Endothelial cell (in vitro differentiated cells): ENCODE data around the gene RCOR1. TPM values are rescaled to one million over a fixed set of nuclear protein-coding genes. Genes with fewer than 3 reads are reported as not detected.

Source experiments
- DNase-seq: peaks from one replicate; pipeline ENCODE4 v3.0.0; 2021; ENCODE audit warnings: low spot score
- H3K27ac Mint-ChIP-seq: one replicate; pipeline ENCODE4 v1.8.0; 2021; ENCODE audit warnings: mixed read lengths, inconsistent platforms; ENCODE audit not compliant: unreplicated experiment
- H3K27me3 Mint-ChIP-seq: one replicate; pipeline ENCODE4 v1.8.0; 2021; ENCODE audit warnings: mild to moderate bottlenecking, moderate library complexity, mixed read lengths, inconsistent platforms; ENCODE audit not compliant: unreplicated experiment
- H3K36me3 Mint-ChIP-seq: one replicate; pipeline ENCODE4 v1.8.0; 2021; ENCODE audit warnings: mild to moderate bottlenecking, low read depth, mixed read lengths, inconsistent platforms; ENCODE audit not compliant: unreplicated experiment
- H3K4me1 Mint-ChIP-seq: one replicate; pipeline ENCODE4 v1.8.0; 2021; ENCODE audit warnings: mild to moderate bottlenecking, mixed read lengths, inconsistent platforms; ENCODE audit not compliant: unreplicated experiment
- H3K4me3 Mint-ChIP-seq: one replicate; pipeline ENCODE4 v1.8.0; 2021; ENCODE audit warnings: mild to moderate bottlenecking, mixed read lengths, inconsistent platforms; ENCODE audit not compliant: unreplicated experiment
- H3K9me3 Mint-ChIP-seq: one replicate; pipeline ENCODE4 v1.8.0; 2021; ENCODE audit warnings: mixed read lengths, inconsistent platforms; ENCODE audit not compliant: unreplicated experiment
- total RNA-seq: library from RNA; stranded (reverse); fragmentation: NEBNext Ultra II Directional; extraction: Animal tissue kit (Norgen Biotek cat#: 25700); gene quantifications from one replicate; pipeline ENCODE4 v1.2.1, GENCODE V29; 2021; ENCODE audit not compliant: unreplicated experiment
- TF ChIP-seq, protein P1 (sequence below): fragments of 200-600 bp; sonication (generic); IDR thresholded peaks from one replicate; pipeline ENCODE4 v1.5.0; 2021; ENCODE audit warnings: antibody characterized with exemption; ENCODE audit not compliant: unreplicated experiment

Gene RCOR1
- total RNA-seq, 1 donor from 2014 or later: 51.6 TPM

DNA sequence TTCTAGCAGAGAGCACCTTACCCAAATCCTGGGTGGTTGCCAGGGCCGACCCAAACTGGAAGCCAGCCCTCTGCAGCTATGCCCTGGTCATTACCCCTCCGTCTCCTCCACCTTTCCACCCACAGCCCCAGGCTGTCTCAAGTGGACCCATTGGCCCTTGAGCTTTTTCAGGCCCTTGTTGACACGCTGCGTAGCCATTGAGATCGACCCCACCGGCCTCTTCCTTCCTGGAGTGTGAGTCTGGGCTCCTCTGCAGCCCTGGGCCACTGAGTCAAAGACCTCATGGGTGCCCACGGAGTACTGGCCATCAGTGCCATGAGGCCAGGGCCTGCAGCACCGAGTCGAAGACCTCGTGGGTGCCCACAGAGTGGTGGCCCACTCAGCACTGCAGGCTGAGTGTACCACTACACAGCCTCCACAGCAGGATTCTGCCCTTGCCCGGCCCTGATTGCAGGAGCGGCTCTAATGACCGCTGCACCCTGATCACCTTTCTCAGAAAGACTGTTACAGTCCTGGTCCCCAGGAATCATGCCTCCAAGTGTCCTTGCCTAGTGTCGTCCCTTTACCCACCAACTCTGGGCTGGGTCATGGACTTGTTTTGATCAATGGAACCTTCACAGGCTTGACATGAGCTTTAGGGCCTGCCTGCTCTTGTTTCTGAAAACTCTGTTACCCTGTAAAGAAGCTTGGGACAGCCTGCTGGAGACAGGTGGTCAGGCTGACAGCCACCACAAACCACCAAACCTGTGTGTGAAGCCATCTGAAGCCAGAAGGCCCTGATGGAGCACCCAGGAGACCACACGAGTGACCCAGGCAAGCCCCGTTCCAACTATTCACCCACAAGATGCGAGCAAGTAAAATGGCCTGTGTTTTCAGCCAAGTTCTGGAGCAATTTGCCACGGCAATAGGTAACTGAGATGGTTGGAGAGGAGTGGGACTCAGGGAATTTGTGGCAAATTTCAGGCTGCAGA lies 145.2 kb downstream of the RCOR1 start:
- Mint-ChIP-seq H3K4me1 (no peaks in the 10 kb centered on the region), H3K36me3 (peaks cover 20% of the 10 kb centered on the region), H3K4me3 (peak overlapping the region; percentile 37), H3K9me3 (no peaks in the 10 kb centered on the region), H3K27ac (no peak overlapping the region), H3K27me3 (peaks cover 10% of the 10 kb centered on the region)
- TF ChIP-seq, protein P1, sequence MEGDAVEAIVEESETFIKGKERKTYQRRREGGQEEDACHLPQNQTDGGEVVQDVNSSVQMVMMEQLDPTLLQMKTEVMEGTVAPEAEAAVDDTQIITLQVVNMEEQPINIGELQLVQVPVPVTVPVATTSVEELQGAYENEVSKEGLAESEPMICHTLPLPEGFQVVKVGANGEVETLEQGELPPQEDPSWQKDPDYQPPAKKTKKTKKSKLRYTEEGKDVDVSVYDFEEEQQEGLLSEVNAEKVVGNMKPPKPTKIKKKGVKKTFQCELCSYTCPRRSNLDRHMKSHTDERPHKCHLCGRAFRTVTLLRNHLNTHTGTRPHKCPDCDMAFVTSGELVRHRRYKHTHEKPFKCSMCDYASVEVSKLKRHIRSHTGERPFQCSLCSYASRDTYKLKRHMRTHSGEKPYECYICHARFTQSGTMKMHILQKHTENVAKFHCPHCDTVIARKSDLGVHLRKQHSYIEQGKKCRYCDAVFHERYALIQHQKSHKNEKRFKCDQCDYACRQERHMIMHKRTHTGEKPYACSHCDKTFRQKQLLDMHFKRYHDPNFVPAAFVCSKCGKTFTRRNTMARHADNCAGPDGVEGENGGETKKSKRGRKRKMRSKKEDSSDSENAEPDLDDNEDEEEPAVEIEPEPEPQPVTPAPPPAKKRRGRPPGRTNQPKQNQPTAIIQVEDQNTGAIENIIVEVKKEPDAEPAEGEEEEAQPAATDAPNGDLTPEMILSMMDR: no peak
- no peak for DNase-seq

DNA sequence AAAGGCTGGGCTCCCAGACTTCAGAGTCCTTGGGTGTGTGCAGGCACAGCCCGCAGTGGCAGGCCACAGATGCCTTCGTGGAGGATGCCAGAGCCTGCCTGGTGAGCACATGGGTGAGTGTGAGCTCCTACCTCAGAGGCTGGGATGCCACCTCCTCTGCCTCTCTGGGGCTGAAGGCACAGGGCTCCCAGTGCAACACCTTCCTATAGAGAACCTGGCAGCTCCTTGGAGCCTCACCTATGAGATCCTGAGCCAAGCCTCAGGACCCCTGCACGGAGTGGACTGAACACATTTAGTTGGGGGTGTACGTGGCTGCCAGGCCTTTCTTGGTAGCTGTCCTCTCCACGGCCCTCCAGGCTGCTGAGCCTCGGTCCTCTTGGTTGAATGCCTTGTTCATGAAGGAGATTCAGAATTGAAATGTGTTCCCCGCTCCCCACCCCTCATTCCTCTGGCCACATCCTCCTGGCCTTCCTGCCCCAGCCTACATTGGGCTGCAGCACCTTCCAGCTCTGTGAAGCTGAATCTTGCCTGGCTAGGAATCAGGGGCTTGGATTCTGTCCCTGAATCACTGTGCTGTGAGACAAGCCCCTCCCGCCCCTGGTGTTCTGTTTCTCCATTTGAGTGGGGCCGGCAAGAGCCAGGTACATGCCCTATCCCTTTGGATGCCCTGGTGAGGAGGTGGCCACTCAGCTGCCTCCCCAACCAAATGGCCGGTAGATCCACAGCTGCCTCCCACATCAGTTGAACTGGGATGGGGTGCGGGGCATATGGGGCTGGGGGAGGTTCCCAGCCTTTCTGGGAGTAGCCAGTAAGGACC lies 146.1 kb downstream of the RCOR1 start:
- no peak for DNase-seq
- Mint-ChIP-seq H3K27ac (no peak overlapping the region), H3K36me3 (peaks cover 20% of the 10 kb centered on the region), H3K9me3 (no peaks in the 10 kb centered on the region), H3K27me3 (peaks cover 9% of the 10 kb centered on the region), H3K4me1 (no peaks in the 10 kb centered on the region), H3K4me3 (no peak overlapping the region)
- TF ChIP-seq, protein P1: no peak

DNA sequence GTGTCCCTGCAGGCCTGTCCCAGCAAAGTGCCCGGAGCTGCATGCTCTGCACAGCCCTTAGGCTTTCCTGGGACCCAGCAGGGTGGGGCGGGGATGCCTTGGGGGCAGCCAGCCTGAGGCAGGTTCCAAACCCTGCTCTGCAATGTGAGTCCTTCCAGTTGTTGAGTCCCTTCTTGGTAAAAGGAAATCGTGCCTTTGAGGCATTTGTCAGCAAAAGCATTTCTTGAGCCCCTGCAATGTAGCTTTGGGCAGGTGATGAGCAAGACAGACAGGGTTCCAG lies 146.7 kb downstream of the RCOR1 start:
- peaks cover 10% of the 10 kb centered on the region for H3K27me3 Mint-ChIP-seq
- DNase-seq: no peak
- peak overlapping the region; percentile 73 for H3K4me3 Mint-ChIP-seq

DNA sequence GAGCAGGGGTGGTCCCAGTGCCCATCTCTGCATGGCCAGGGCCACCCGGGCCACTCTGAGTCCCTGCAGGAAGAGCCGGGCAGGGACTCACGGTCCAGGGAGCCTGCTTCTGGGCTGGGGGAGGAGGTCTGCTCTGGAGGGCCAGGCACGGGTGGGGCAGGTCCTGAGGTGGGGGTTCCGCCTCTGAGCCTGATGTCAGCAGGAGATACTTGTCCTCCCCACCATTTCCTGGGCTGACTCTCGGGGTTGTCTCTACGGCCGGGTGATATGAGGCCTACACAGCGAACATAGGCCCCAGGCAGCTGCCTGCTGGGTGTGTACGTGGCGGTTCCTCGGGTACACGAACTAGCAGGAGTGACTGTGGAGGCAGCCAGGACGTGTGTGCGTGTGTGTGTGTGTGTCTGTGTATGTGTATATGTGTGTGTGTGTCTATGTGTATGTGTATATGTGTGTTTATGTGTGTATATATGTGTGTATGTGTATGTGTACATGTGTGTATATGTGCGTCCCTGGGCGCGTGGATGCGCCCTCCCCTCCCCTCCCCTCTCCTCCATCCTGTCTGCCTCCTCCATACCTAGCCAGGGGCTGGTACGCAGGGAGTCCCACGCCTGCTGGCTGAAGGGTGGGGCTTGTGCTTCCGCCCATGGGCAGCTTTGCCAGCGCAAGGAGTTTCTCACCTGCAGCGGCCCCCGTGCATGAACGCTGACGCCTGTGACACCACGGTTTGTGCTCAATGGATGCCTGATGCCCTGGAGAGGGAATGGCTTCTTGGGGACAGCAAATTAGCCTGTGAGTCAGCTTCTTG lies 154.4 kb downstream of the RCOR1 start:
- TF ChIP-seq, protein P1: no peak
- H3K4me1 Mint-ChIP-seq: peaks cover 2% of the 10 kb centered on the region
- H3K36me3 Mint-ChIP-seq: peaks cover 19% of the 10 kb centered on the region
- no peak for DNase-seq
- H3K27me3 Mint-ChIP-seq: peaks cover 7% of the 10 kb centered on the region
- H3K27ac Mint-ChIP-seq: no peak overlapping the region
- H3K4me3 Mint-ChIP-seq: no peak overlapping the region
- H3K9me3 Mint-ChIP-seq: no peaks in the 10 kb centered on the region

More for the DNA sequence above, 146.7 kb downstream of the RCOR1 start:
- H3K4me1 Mint-ChIP-seq: no peaks in the 10 kb centered on the region
- H3K27ac Mint-ChIP-seq: peak overlapping the region; percentile 48
- peaks cover 18% of the 10 kb centered on the region for H3K36me3 Mint-ChIP-seq
- no peaks in the 10 kb centered on the region for H3K9me3 Mint-ChIP-seq
- TF ChIP-seq, protein P1: no peak
